ENCODE data around the gene UGDH. TPM values are rescaled to one million over a fixed set of nuclear protein-coding genes. Genes with fewer than 3 reads are reported as not detected.
A peak's percentile ranks its signal among the peaks of the same experiment; 100 is the strongest.

Gene UGDH
- total RNA-seq, 4 donors from 2014 or later: 55.2 to 188 (median 98.0) TPM

GRCh38 chr4:39525822-39526690 is 1.2 kb downstream of the UGDH start:
- intact Hi-C loops (cut with DNase I): no loop called here
- Histone ChIP-seq H3K4me3 (peak overlapping the region; percentile 85 to 96 (median 90)), H3K27me3 (no peaks in the 10 kb centered on the region), H3K9me3 (peaks cover 0 to 8% (median 0%) of the 10 kb centered on the region in 3 donors), H3K36me3 (peaks cover 0 to 6% (median 0%) of the 10 kb centered on the region in 3 donors), H3K27ac (peak overlapping the region; percentile 94 to 98 (median 96)), H3K4me1 (peaks cover 4 to 71% (median 14%) of the 10 kb centered on the region in 3 donors)
- 19 to 23% methylated on average over 9 of the region's 9 CpGs for WGBS, 2 donors
- no peak for DNase-seq
- TF ChIP-seq CTCF (IDR thresholded peaks at IDR 0.05) (no peak), POLR2A (IDR thresholded peaks at IDR 0.05) (no peak)

- TF ChIP-seq POLR2A (IDR thresholded peaks at IDR 0.05): no peak
- TF ChIP-seq CTCF (IDR thresholded peaks at IDR 0.05): no peak
These were observed 2.9 kb downstream of the UGDH start for GRCh38 chr4:39524161-39524957.

GRCh38 chr4:39522068-39522467 is 5.2 kb downstream of the UGDH start:
- Histone ChIP-seq H3K27me3 (no peaks in the 10 kb centered on the region), H3K36me3 (peaks cover 0 to 40% (median 4%) of the 10 kb centered on the region in 3 donors), H3K27ac (no peak overlapping the region), H3K4me1 (peaks cover 0 to 55% (median 8%) of the 10 kb centered on the region in 3 donors), H3K4me3 (no peak overlapping the region), H3K9me3 (no peaks in the 10 kb centered on the region)
- TF ChIP-seq POLR2A (IDR thresholded peaks at IDR 0.05): no peak
- no peak for TF ChIP-seq CTCF (IDR thresholded peaks at IDR 0.05)
- no peak for DNase-seq
- 51 to 87% methylated on average over 2 of the region's 2 CpGs for WGBS, 2 donors
- intact Hi-C loops (cut with DNase I): no loop called here

More at GRCh38 chr4:39524161-39524957, 2.9 kb downstream of the UGDH start:
- Histone ChIP-seq H3K4me1 (peaks cover 4 to 70% (median 14%) of the 10 kb centered on the region in 3 donors), H3K27ac (peak overlapping the region in 1 of 4 donors; percentile 7), H3K27me3 (no peaks in the 10 kb centered on the region), H3K36me3 (peaks cover 0 to 17% (median 0%) of the 10 kb centered on the region in 3 donors), H3K9me3 (no peaks in the 10 kb centered on the region), H3K4me3 (no peak overlapping the region)
- no peak for DNase-seq
- WGBS, 2 donors: 82 to 87% methylated on average over 7 of the region's 7 CpGs
- intact Hi-C loops (cut with DNase I): no loop called here

- TF ChIP-seq POLR2A (IDR thresholded peaks at IDR 0.05): no peak
- no peak for TF ChIP-seq CTCF (IDR thresholded peaks at IDR 0.05)
- Histone ChIP-seq H3K9me3 (no peaks in the 10 kb centered on the region), H3K4me3 (no peak overlapping the region), H3K27ac (no peak overlapping the region), H3K27me3 (no peaks in the 10 kb centered on the region), H3K36me3 (peaks cover 0 to 44% (median 4%) of the 10 kb centered on the region in 3 donors), H3K4me1 (peaks cover 0 to 52% (median 8%) of the 10 kb centered on the region in 3 donors)
- intact Hi-C loops (cut with DNase I): no loop called here
- no peak for DNase-seq
- 62 to 73% methylated on average over 5 of the region's 5 CpGs for WGBS, 2 donors
These were observed 5.9 kb downstream of the UGDH start for GRCh38 chr4:39521253-39521919.
